HCT116 (cell line): ENCODE data around the gene PELI1.

Experiments used
- ELF1 ChIP-seq: IDR thresholded peaks from 2 replicates; pipeline ENCODE4 v1.6.1; 2012; ENCODE audit warnings: low read depth, borderline replicate concordance
- POLR2AphosphoS5 ChIP-seq: IDR thresholded peaks from 2 replicates; pipeline ENCODE4 v1.6.1; 2011; ENCODE audit warnings: mild to moderate bottlenecking, low read depth, low read length, moderate library complexity
- RAD21 ChIP-seq: IDR thresholded peaks from 2 replicates; pipeline ENCODE4 v1.6.1; 2012; ENCODE audit warnings: low read depth, mild to moderate bottlenecking
- SP1 ChIP-seq: IDR thresholded peaks from 2 replicates; pipeline ENCODE4 v1.6.1; 2012; ENCODE audit warnings: low read depth

DNA sequence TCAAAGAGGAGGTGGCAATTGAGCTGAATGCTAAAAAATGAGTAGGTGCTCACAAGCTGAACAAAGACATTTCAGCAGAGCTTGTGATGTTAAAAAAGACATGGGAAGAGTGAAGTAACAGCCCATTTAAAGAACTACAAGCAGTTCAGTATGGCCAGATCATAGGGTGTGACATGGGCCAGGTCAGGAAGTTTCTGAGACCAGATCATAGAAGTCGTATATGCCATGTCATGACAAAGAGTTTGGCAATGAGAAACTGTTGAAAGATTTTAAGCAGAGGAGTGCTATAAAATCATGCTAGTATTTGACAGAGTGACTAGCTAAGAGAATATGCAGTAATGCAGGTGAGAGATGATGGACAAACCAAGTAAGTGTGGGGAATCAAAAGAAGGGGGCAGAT lies 7.3 kb upstream of the PELI1 start:
- TF ChIP-seq RAD21 = no peak
- no peak for TF ChIP-seq ELF1
- TF ChIP-seq SP1 = no peak
- TF ChIP-seq POLR2AphosphoS5 = no peak
